Fibroblast of lung (primary cell): ENCODE data around the gene RER1.
A peak's percentile ranks its signal among the peaks of the same experiment; 100 is the strongest.

Source experiments
- EZH2 ChIP-seq: IDR thresholded peaks from 2 replicates; pipeline ENCODE4 v1.5.1; 2012; ENCODE audit warnings: low read length, control low read depth, mild to moderate bottlenecking; ENCODE audit errors: missing control alignments
- TF ChIP-seq, protein P1 (sequence below), 2 donors: IDR thresholded peaks in 1 of 2; conservative IDR thresholded peaks in 1 of 2; 1 replicate in 1 of 2; 2 replicates in 1 of 2; pipeline ENCODE4 v1.5.1; 2011 to 2012; ENCODE audit warnings: low read length in 2 of 2, control low read depth in 1 of 2, inconsistent platforms in 1 of 2, low read depth in 1 of 2, mild to moderate bottlenecking in 1 of 2

DNA sequence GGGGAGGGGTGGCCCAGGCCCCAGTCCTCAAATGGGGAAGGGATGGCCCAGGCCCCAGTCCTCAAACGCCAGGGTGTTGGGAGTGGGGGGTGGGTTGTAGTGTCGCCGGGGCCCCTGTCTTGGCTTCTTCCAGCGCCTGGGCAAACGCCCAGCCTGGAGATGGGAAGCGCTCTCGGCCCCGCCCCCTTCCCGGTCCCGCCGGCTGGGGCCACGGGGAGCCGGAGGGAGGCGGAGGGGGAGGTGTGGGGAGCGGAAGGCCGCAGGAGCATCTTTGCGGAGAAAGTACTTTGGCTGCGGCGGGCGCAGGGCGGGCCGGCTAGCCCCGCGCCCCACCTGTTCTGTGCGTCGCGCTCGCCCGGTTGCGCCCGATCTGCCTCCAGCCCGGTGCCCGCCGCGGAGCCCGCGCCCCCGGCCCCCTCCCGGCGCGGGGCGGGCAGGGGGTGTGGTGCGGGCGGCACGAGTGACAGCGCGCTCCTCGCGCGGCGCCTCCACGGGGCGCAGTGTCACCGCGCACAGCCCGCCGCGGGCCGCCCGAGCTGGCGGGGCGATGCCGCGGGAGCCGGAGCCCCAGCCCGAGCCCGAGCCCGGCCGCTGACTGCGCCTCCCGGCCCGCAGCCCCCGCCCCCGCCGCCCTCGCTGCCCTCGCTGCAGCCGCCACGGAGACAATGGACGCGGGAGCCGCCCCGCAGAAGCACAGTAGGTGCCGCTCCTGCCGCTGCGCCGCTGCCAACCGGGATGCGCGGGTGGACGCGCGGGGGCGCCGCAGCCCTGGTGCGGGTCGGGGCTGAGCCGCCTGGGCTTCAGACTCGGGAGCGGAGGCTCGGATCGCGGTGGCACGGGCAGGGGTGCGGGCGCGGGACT is 51.9 kb downstream of the RER1 start:
- TF ChIP-seq, protein P1, sequence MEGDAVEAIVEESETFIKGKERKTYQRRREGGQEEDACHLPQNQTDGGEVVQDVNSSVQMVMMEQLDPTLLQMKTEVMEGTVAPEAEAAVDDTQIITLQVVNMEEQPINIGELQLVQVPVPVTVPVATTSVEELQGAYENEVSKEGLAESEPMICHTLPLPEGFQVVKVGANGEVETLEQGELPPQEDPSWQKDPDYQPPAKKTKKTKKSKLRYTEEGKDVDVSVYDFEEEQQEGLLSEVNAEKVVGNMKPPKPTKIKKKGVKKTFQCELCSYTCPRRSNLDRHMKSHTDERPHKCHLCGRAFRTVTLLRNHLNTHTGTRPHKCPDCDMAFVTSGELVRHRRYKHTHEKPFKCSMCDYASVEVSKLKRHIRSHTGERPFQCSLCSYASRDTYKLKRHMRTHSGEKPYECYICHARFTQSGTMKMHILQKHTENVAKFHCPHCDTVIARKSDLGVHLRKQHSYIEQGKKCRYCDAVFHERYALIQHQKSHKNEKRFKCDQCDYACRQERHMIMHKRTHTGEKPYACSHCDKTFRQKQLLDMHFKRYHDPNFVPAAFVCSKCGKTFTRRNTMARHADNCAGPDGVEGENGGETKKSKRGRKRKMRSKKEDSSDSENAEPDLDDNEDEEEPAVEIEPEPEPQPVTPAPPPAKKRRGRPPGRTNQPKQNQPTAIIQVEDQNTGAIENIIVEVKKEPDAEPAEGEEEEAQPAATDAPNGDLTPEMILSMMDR (conservative IDR thresholded peaks at IDR 0.05 in 1 of 2, IDR thresholded peaks at IDR 0.05 in 1 of 2; ENCODE audit: low read depth in 1 of 2, low read length in 2 of 2) = peak in 1 of 2 donors; percentile 5
- no peak for TF ChIP-seq EZH2
